DND-41 (cell line): ENCODE measurements around the gene AP4M1.

Experiments used
- CTCF ChIP-seq: IDR thresholded peaks from 2 replicates; pipeline ENCODE4 v1.5.1; 2012; ENCODE audit warnings: borderline replicate concordance, low read length, moderate library complexity, mild to moderate bottlenecking; ENCODE audit not compliant: poor library complexity, severe bottlenecking; ENCODE audit errors: extremely low read depth
- EZH2 ChIP-seq: IDR thresholded peaks from 3 replicates; pipeline ENCODE4 v1.6.1; 2012; ENCODE audit warnings: borderline replicate concordance, low read depth, mild to moderate bottlenecking, moderate library complexity, low read length, inconsistent platforms; ENCODE audit not compliant: severe bottlenecking

GRCh38 chr7:100072462-100072861 is 29.0 kb upstream of the AP4M1 start:
- TF ChIP-seq CTCF (no peak), EZH2 (no peak)
